ENCODE measurements around the gene AASDHPPT. TPM values are rescaled to one million over a fixed set of nuclear protein-coding genes. Genes with fewer than 3 reads are reported as not detected.

Gene AASDHPPT
- total RNA-seq, 1 experiment from 2014 or later = 59.5 TPM

- no peak for TF ChIP-seq ZFX (IDR thresholded peaks at IDR 0.05)
These were observed 28.5 kb downstream of the AASDHPPT start (continued) for GRCh38 chr11:106105986-106106385.

DNA sequence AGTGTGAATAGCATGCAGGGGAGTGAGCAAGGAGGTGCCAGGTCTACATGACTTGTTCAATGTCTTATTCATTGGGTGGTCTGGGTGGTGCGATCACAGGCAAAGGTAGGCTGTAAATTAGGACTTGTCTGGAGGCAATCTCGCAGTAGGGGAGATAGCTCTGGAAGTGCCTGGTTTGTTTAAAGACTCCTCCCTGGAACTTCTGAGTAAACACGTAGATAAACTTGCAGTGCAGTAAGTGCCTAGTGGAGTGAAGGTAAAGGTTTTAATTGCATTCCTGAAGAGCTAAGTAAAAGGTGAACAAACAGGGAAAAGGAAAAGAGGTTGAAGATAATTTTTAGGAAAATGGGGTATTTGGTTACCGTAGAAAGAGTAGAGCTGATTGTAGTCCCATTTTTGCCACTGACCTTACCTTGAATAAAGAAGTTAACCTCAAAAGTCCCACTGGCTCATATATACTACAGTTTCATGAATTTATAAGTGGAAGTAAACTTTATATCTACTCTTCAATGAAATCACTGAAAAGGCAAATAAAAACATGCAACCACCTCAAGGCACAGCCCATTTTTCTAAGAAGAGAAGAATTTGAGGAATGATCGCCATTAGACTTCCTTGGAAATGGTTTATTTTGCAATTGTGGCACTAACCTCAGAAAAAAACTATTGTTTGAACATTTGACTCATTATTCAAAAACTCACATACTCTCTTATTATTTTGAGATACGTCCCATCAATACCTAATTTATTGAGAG, 44.3 kb downstream of the AASDHPPT start:
- RAD21 ChIA-PET (ENCODE audit: low non-redundant PET in 1 of 2, low total read pairs in 2 of 2, uncharacterized antibody in 2 of 2, unreplicated experiment in 2 of 2) = no interaction called here
- Histone ChIP-seq H4K20me1 (ENCODE audit: insufficient read depth) (no peaks in the 10 kb centered on the region), H2AFZ (ENCODE audit: low read depth, low read length, poor library complexity, severe bottlenecking) (no peak overlapping the region), H3K9me3 (ENCODE audit: control insufficient read depth in 1 of 2, insufficient read depth in 1 of 2, low read depth in 1 of 2, low read length in 2 of 2) (no peaks in the 10 kb centered on the region), H3K4me2 (ENCODE audit: low read length) (no peak overlapping the region), H3K36me3 (ENCODE audit: control insufficient read depth in 1 of 2, insufficient read depth in 2 of 2, low read length in 2 of 2) (no peaks in the 10 kb centered on the region), H3K27me3 (ENCODE audit: insufficient read depth, low read length) (peaks cover 7% of the 10 kb centered on the region), H3K79me2 (ENCODE audit: insufficient read depth, low read length) (no peaks in the 10 kb centered on the region), H3K4me3 (replicated peaks in 1 of 2; ENCODE audit: low read depth in 1 of 2, low read length in 2 of 2) (no peak overlapping the region), H3K9me2 (ENCODE audit: insufficient read depth) (no peaks in the 10 kb centered on the region), H3K9ac (ENCODE audit: low read length) (no peak overlapping the region), H3K27ac (ENCODE audit: low read depth, low read length) (no peak overlapping the region), H3K4me1 (ENCODE audit: control insufficient read depth in 1 of 2, insufficient read depth in 2 of 2, low read length in 2 of 2) (no peaks in the 10 kb centered on the region)
- DNase-seq (ENCODE audit: low read depth, low spot score) = no peak
- no TSS peak for BruUV-seq (replicated peaks)
- intact Hi-C loops (cut with micrococcal nuclease) = no loop called here
- CTCF ChIA-PET = no interaction called here
- TF ChIP-seq ZFX (IDR thresholded peaks at IDR 0.05) (no peak), EZH2 (IDR thresholded peaks at IDR 0.05) (no peak), SP1 (IDR thresholded peaks at IDR 0.05; ENCODE audit: low read depth) (no peak), SIN3A (IDR thresholded peaks at IDR 0.05; ENCODE audit: low read depth) (no peak), RAD21 (IDR thresholded peaks at IDR 0.05; ENCODE audit: low read depth) (no peak), ZBTB33 (IDR thresholded peaks at IDR 0.05; ENCODE audit: extremely low read depth, insufficient replicate concordance, low read length) (no peak), CBX3 (IDR thresholded peaks at IDR 0.05; ENCODE audit: low read depth) (no peak), CEBPB (IDR thresholded peaks at IDR 0.05; ENCODE audit: low read depth) (no peak), SRF (IDR thresholded peaks at IDR 0.05; ENCODE audit: low read depth) (no peak), CTCF (IDR thresholded peaks at IDR 0.05 in 2 of 3, conservative IDR thresholded peaks at IDR 0.05 in 1 of 3; ENCODE audit: borderline replicate concordance in 1 of 3, insufficient read depth in 1 of 3, low read depth in 2 of 3, low read length in 2 of 3) (no peak), EGR1 (IDR thresholded peaks at IDR 0.05; ENCODE audit: low read depth) (no peak), JUND (IDR thresholded peaks at IDR 0.05) (no peak), REST (IDR thresholded peaks at IDR 0.05; ENCODE audit: low read depth) (no peak)
- TF ChIP-seq, protein P1, sequence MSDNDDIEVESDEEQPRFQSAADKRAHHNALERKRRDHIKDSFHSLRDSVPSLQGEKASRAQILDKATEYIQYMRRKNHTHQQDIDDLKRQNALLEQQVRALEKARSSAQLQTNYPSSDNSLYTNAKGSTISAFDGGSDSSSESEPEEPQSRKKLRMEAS (IDR thresholded peaks at IDR 0.05) = no peak
- TF ChIP-seq, protein P2, sequence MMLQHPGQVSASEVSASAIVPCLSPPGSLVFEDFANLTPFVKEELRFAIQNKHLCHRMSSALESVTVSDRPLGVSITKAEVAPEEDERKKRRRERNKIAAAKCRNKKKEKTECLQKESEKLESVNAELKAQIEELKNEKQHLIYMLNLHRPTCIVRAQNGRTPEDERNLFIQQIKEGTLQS (IDR thresholded peaks at IDR 0.05) = no peak
- ATAC-seq = no peak
- POLR2A ChIA-PET = no interaction called here
